ENCODE results near the gene SH3BP2.
A peak's percentile ranks its signal among the peaks of the same experiment; 100 is the strongest.

GRCh38 chr4:2811830-2812611 lies 19.1 kb downstream of the SH3BP2 start:
- TF ChIP-seq MAX (IDR thresholded peaks at IDR 0.05; ENCODE audit: low read depth, low read length) (peak; percentile 91), CTCF (IDR thresholded peaks at IDR 0.05; ENCODE audit: low read depth, low read length) (no peak), POLR2A (IDR thresholded peaks at IDR 0.05; ENCODE audit: extremely low read depth, insufficient read length) (peak; percentile 79)

All from NB4 (cell line).